ENCODE data around the gene CDC123.

- TF ChIP-seq CTCF (conservative IDR thresholded peaks at IDR 0.05; ENCODE audit: low read depth, low read length) (no peak), EZH2phosphoT487 (IDR thresholded peaks at IDR 0.05; ENCODE audit: borderline replicate concordance, low read length) (no peak)
These were observed 18.3 kb upstream of the CDC123 start for GRCh38 chr10:12177642-12178041.
